Neural crest cell (in vitro differentiated cells): ENCODE results near the gene PACRG. TPM values are rescaled to one million over a fixed set of nuclear protein-coding genes. Genes with fewer than 3 reads are reported as not detected.

Experiments
- DNase-seq: peaks from one replicate; pipeline ENCODE4 v3.0.0; 2021; ENCODE audit warnings: low read depth, mixed read lengths, low spot score
- H3K27ac Mint-ChIP-seq: one replicate; pipeline ENCODE4 v1.8.0; 2021; ENCODE audit warnings: mild to moderate bottlenecking, mixed read lengths; ENCODE audit not compliant: unreplicated experiment
- H3K27me3 Mint-ChIP-seq: 2 replicates; pipeline ENCODE4 v1.8.0; 2021; ENCODE audit warnings: low read depth, mild to moderate bottlenecking, mixed read lengths
- H3K36me3 Mint-ChIP-seq: 2 replicates; pipeline ENCODE4 v1.8.0; 2021; ENCODE audit warnings: low read depth, mild to moderate bottlenecking, mixed read lengths
- H3K4me1 Mint-ChIP-seq: 2 replicates; pipeline ENCODE4 v1.8.0; 2021; ENCODE audit warnings: mixed read lengths
- H3K4me3 Mint-ChIP-seq: one replicate; pipeline ENCODE4 v1.8.0; 2021; ENCODE audit warnings: mild to moderate bottlenecking, mixed read lengths
- H3K9me3 Mint-ChIP-seq: 2 replicates; pipeline ENCODE4 v1.8.0; 2021; ENCODE audit warnings: mixed read lengths
- CTCF ChIP-seq: fragments of 200-600 bp; sonication (generic); conservative IDR thresholded peaks from 2 replicates; pipeline ENCODE4 v1.5.0; 2021; ENCODE audit warnings: antibody characterized with exemption, mild to moderate bottlenecking
- total RNA-seq: library from RNA; stranded (reverse); gene quantifications from 2 replicates; pipeline ENCODE4 v1.2.1, GENCODE V29; 2021

Gene PACRG
- total RNA-seq, 1 donor from 2014 or later, result 1.8 TPM

GRCh38 chr6:162970246-162970645 lies 242.5 kb downstream of the PACRG start:
- Mint-ChIP-seq H3K4me1 (peaks cover 10% of the 10 kb centered on the region), H3K27ac (no peak overlapping the region), H3K27me3 (no peaks in the 10 kb centered on the region), H3K36me3 (peaks cover 4% of the 10 kb centered on the region), H3K9me3 (peaks cover 3% of the 10 kb centered on the region), H3K4me3 (no peak overlapping the region)
- DNase-seq, result no peak
- no peak for TF ChIP-seq CTCF

GRCh38 chr6:162971356-162971755 lies 243.6 kb downstream of the PACRG start:
- Mint-ChIP-seq H3K36me3 (peaks cover 4% of the 10 kb centered on the region), H3K27ac (no peak overlapping the region), H3K4me3 (no peak overlapping the region), H3K9me3 (peaks cover 3% of the 10 kb centered on the region), H3K4me1 (peaks cover 10% of the 10 kb centered on the region), H3K27me3 (no peaks in the 10 kb centered on the region)
- TF ChIP-seq CTCF, result no peak
- no peak for DNase-seq

GRCh38 chr6:162973151-162973872 lies 245.5 kb downstream of the PACRG start:
- Mint-ChIP-seq H3K27ac (no peak overlapping the region), H3K27me3 (no peaks in the 10 kb centered on the region), H3K9me3 (peaks cover 3% of the 10 kb centered on the region), H3K36me3 (peaks cover 4% of the 10 kb centered on the region), H3K4me3 (no peak overlapping the region), H3K4me1 (peaks cover 10% of the 10 kb centered on the region)
- no peak for DNase-seq
- TF ChIP-seq CTCF, result no peak

GRCh38 chr6:162973980-162974379 lies 246.2 kb downstream of the PACRG start:
- Mint-ChIP-seq H3K4me3 (no peak overlapping the region), H3K9me3 (peaks cover 3% of the 10 kb centered on the region), H3K4me1 (peaks cover 10% of the 10 kb centered on the region), H3K27ac (no peak overlapping the region), H3K27me3 (no peaks in the 10 kb centered on the region), H3K36me3 (peaks cover 4% of the 10 kb centered on the region)
- TF ChIP-seq CTCF, result no peak
- no peak for DNase-seq

GRCh38 chr6:162974685-162975084 lies 246.9 kb downstream of the PACRG start:
- peaks cover 4% of the 10 kb centered on the region for H3K36me3 Mint-ChIP-seq
- H3K4me1 Mint-ChIP-seq, result peaks cover 10% of the 10 kb centered on the region
- no peak overlapping the region for H3K4me3 Mint-ChIP-seq
- no peaks in the 10 kb centered on the region for H3K27me3 Mint-ChIP-seq
- TF ChIP-seq CTCF, result no peak
- no peak overlapping the region for H3K27ac Mint-ChIP-seq
- H3K9me3 Mint-ChIP-seq, result peaks cover 3% of the 10 kb centered on the region
- DNase-seq, result no peak
